CD14-positive monocyte (primary cell): ENCODE data around the gene ARL4D. TPM values are rescaled to one million over a fixed set of nuclear protein-coding genes. Genes with fewer than 3 reads are reported as not detected.

Experiments
- DNase-seq, 3 donors: peaks; one replicate each; pipeline ENCODE4 v3.0.0-alpha.2; 2011 to 2022
- H2AFZ ChIP-seq: 2 replicates; pipeline ENCODE4 v1.6.0; 2012; ENCODE audit warnings: mild to moderate bottlenecking, low read depth, low read length, inconsistent platforms; ENCODE audit not compliant: insufficient read depth, poor library complexity, severe bottlenecking
- H3K27ac ChIP-seq, 2 donors: 1 replicate in 1 of 2; 2 replicates in 1 of 2; pipeline ENCODE4 v1.5.1; 2012 to 2013; ENCODE audit warnings: low read length in 2 of 2, control low read depth in 1 of 2, inconsistent platforms in 1 of 2, low read depth in 1 of 2, mild to moderate bottlenecking in 1 of 2
- H3K27me3 ChIP-seq, 2 donors: one replicate each; pipeline versions ENCODE4 v1.6.0 to v1.6.1; 2011 to 2013; ENCODE audit warnings: low read length in 2 of 2; ENCODE audit not compliant: control insufficient read depth in 2 of 2, insufficient read depth in 2 of 2
- H3K36me3 ChIP-seq, 2 donors: replicated peaks in 1 of 2; 1 replicate in 1 of 2; 2 replicates in 1 of 2; pipeline versions ENCODE4 v1.5.1 to v1.6.1; 2012 to 2013; ENCODE audit warnings: low read length in 2 of 2, control low read depth in 1 of 2, inconsistent platforms in 1 of 2, mild to moderate bottlenecking in 1 of 2; ENCODE audit not compliant: insufficient read depth in 2 of 2, control insufficient read depth in 1 of 2
- H3K4me1 ChIP-seq, 2 donors: 1 replicate in 1 of 2; 2 replicates in 1 of 2; pipeline versions ENCODE4 v1.5.1 to v1.6.1; 2012 to 2013; ENCODE audit warnings: low read length in 2 of 2, control low read depth in 1 of 2, inconsistent platforms in 1 of 2, mild to moderate bottlenecking in 1 of 2, moderate library complexity in 1 of 2; ENCODE audit not compliant: insufficient read depth in 2 of 2, control insufficient read depth in 1 of 2
- H3K4me2 ChIP-seq: replicated peaks from 2 replicates; pipeline ENCODE3; 2012; ENCODE audit warnings: low read length, moderate library complexity, mild to moderate bottlenecking; ENCODE audit not compliant: poor library complexity, severe bottlenecking; ENCODE audit errors: extremely low read depth
- H3K4me3 ChIP-seq, 3 experiments: fragments of 200-600 bp in 1 of 3; sonication (generic) in 1 of 3; replicated peaks in 1 of 3; 1 replicate in 2 of 3; 2 replicates in 1 of 3; pipeline ENCODE4 v1.5.1; 2011 to 2013; ENCODE audit warnings: low read length in 3 of 3, mild to moderate bottlenecking in 3 of 3, control low read depth in 2 of 3, low read depth in 2 of 3, inconsistent platforms in 1 of 3, moderate library complexity in 1 of 3
- H3K79me2 ChIP-seq: 2 replicates; pipeline ENCODE4 v1.6.0; 2012; ENCODE audit warnings: mild to moderate bottlenecking, control low read depth, inconsistent platforms, low read length, moderate library complexity; ENCODE audit not compliant: insufficient read depth
- H3K9ac ChIP-seq: 2 replicates; pipeline ENCODE4 v1.6.0; 2017; ENCODE audit warnings: low read length, mild to moderate bottlenecking; ENCODE audit not compliant: insufficient read depth, poor library complexity, severe bottlenecking
- H3K9me3 ChIP-seq, 2 donors: replicated peaks in 1 of 2; 1 replicate in 1 of 2; 2 replicates in 1 of 2; pipeline versions ENCODE4 v1.5.1 to v1.6.1; 2012 to 2013; ENCODE audit warnings: low read length in 2 of 2, control low read depth in 1 of 2; ENCODE audit not compliant: control insufficient read depth in 1 of 2, insufficient read depth in 1 of 2
- H4K20me1 ChIP-seq: 2 replicates; pipeline ENCODE4 v1.6.0; 2012; ENCODE audit warnings: mild to moderate bottlenecking, low read length, control low read depth, moderate library complexity; ENCODE audit not compliant: insufficient read depth
- H3K27ac Mint-ChIP-seq, 7 donors: one replicate each; pipeline ENCODE4 v1.8.0; 2020; ENCODE audit warnings: mild to moderate bottlenecking in 7 of 7, mixed read lengths in 7 of 7, moderate library complexity in 6 of 7, inconsistent platforms in 2 of 7
- H3K27me3 Mint-ChIP-seq, 3 donors: one replicate each; pipeline ENCODE4 v1.8.0; 2021 to 2022; ENCODE audit warnings: low read depth in 3 of 3, mild to moderate bottlenecking in 3 of 3, mixed read lengths in 3 of 3, moderate library complexity in 3 of 3, inconsistent platforms in 1 of 3
- H3K36me3 Mint-ChIP-seq, 2 donors: one replicate each; pipeline ENCODE4 v1.8.0; 2020; ENCODE audit warnings: mixed read lengths in 2 of 2, inconsistent platforms in 1 of 2, mild to moderate bottlenecking in 1 of 2
- H3K4me1 Mint-ChIP-seq: one replicate; pipeline ENCODE4 v1.8.0; 2020; ENCODE audit warnings: mild to moderate bottlenecking, mixed read lengths
- H3K4me3 Mint-ChIP-seq, 2 donors: one replicate each; pipeline ENCODE4 v1.8.0; 2020; ENCODE audit warnings: mild to moderate bottlenecking in 2 of 2, mixed read lengths in 2 of 2, moderate library complexity in 1 of 2
- H3K9me3 Mint-ChIP-seq, 7 donors: one replicate each; pipeline ENCODE4 v1.8.0; 2020 to 2022; ENCODE audit warnings: mixed read lengths in 7 of 7, mild to moderate bottlenecking in 6 of 7, moderate library complexity in 6 of 7, inconsistent platforms in 2 of 7
- WGBS: methylation state at CpG from one replicate; pipeline ENCODE4 v1.1.5; 2013; ENCODE audit warnings: missing lambda C conversion rate; ENCODE audit not compliant: insufficient coverage; 5-methylcytosine and 5-hydroxymethylcytosine counted together
- intact Hi-C, 2 donors: fragments of 100-400 bp; cut with micrococcal nuclease; formaldehyde crosslinking; loops; one replicate each; pipeline versions ENCODE4 v1.15.0 to v1.15.1; 2023
- polyA plus RNA-seq, 3 donors: library from polyadenylated mRNA; depleted of rRNA in 1 of 3; unstranded in 2 of 3; stranded (reverse) in 1 of 3; fragments of 300-500 nt in 2 of 3; fragments of >200 nt in 1 of 3; fragmentation: Illumina TruSeq in 2 of 3; gene quantifications; 1 replicate in 2 of 3; 2 replicates in 1 of 3; pipeline ENCODE4 v1.2.3, GENCODE V29; 2012 to 2021
- TF ChIP-seq, protein P1 (sequence below): fragments of 200-600 bp; IDR thresholded peaks from one replicate; pipeline ENCODE4 v1.8.0; 2022; ENCODE audit warnings: antibody characterized with exemption, mild to moderate bottlenecking

The ARL4D gene
- polyA plus RNA-seq, 3 donors = 0.75 to 2.4 (median 1.7) TPM

- intact Hi-C loops = no loop called here
- Histone ChIP-seq H3K36me3 (no peaks in the 10 kb centered on the region), H3K4me3 (no peak overlapping the region), H3K79me2 (no peaks in the 10 kb centered on the region), H4K20me1 (no peaks in the 10 kb centered on the region), H2AFZ (no peak overlapping the region), H3K9me3 (no peaks in the 10 kb centered on the region), H3K4me2 (no peak overlapping the region), H3K9ac (no peak overlapping the region), H3K27ac (no peak overlapping the region), H3K27me3 (no peaks in the 10 kb centered on the region), H3K4me1 (peaks cover 53 to 68% of the 10 kb centered on the region in 2 donors)
- TF ChIP-seq, protein P1, sequence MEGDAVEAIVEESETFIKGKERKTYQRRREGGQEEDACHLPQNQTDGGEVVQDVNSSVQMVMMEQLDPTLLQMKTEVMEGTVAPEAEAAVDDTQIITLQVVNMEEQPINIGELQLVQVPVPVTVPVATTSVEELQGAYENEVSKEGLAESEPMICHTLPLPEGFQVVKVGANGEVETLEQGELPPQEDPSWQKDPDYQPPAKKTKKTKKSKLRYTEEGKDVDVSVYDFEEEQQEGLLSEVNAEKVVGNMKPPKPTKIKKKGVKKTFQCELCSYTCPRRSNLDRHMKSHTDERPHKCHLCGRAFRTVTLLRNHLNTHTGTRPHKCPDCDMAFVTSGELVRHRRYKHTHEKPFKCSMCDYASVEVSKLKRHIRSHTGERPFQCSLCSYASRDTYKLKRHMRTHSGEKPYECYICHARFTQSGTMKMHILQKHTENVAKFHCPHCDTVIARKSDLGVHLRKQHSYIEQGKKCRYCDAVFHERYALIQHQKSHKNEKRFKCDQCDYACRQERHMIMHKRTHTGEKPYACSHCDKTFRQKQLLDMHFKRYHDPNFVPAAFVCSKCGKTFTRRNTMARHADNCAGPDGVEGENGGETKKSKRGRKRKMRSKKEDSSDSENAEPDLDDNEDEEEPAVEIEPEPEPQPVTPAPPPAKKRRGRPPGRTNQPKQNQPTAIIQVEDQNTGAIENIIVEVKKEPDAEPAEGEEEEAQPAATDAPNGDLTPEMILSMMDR = no peak
- no peak for DNase-seq
- no peak overlapping the region for H3K4me3 Mint-ChIP-seq
- peaks cover 44% of the 10 kb centered on the region for H3K4me1 Mint-ChIP-seq
- H3K36me3 Mint-ChIP-seq = no peaks in the 10 kb centered on the region
- H3K27me3 Mint-ChIP-seq = peaks cover 0 to 6% (median 3%) of the 10 kb centered on the region in 3 donors
- peaks cover 0 to 2% (median 0%) of the 10 kb centered on the region in 7 donors for H3K9me3 Mint-ChIP-seq
- WGBS = 100% methylated on average over 1 of the region's 6 CpGs
- peak overlapping the region in 1 of 7 donors; percentile 57 for H3K27ac Mint-ChIP-seq
Measured at GRCh38 chr17:43395165-43395564, 3.6 kb upstream of the ARL4D start.

DNA sequence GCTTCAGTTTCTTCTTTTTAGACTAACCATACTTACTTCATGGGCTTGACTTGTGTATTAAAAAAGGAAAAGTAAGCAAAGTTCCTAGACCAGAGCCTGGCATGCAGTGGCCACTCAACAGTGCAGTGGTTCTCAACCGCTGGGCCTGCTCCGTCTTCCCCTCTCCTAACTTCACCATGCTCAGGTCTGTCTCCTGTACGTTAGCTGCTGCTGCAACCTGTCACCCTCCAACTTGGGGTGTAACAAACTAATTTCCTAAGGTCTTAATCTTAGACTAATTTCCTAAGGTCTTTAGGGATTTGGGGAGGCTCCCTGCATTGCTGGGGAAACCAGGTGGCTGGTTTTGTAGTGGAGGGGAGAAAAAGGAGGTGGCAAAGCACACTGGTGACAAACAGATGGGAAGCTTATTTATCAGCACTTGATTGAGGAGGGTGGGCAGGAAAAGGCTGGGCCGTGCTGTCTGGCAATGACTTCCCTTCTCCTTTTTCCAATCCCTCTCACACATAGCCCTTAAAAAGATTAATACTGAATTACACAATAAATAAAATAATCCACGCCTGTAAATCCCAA is 2.2 kb upstream of the ARL4D start:
- WGBS = 40% methylated on average over 1 of the region's 5 CpGs
- Histone ChIP-seq H3K4me1 (peaks cover 53 to 81% of the 10 kb centered on the region in 2 donors), H3K9ac (no peak overlapping the region), H3K4me2 (peak overlapping the region; percentile 42), H3K9me3 (no peaks in the 10 kb centered on the region), H2AFZ (peak overlapping the region; percentile 7), H3K27me3 (no peaks in the 10 kb centered on the region), H3K79me2 (no peaks in the 10 kb centered on the region), H3K36me3 (no peaks in the 10 kb centered on the region), H4K20me1 (no peaks in the 10 kb centered on the region), H3K27ac (peak overlapping the region; percentile 60 to 72), H3K4me3 (peak overlapping the region in 1 of 3 experiments; percentile 33)
- TF ChIP-seq, protein P1 = no peak
- Mint-ChIP-seq H3K36me3 (no peaks in the 10 kb centered on the region), H3K4me3 (peak overlapping the region in 1 of 2 donors; percentile 48), H3K4me1 (peaks cover 58% of the 10 kb centered on the region), H3K9me3 (peaks cover 0 to 2% (median 0%) of the 10 kb centered on the region in 7 donors), H3K27me3 (peaks cover 2 to 6% (median 3%) of the 10 kb centered on the region in 3 donors), H3K27ac (peak overlapping the region; percentile 77 to 90 (median 86))
- no peak for DNase-seq
- intact Hi-C loops = no loop called here
